Mesenchymal stem cell (in vitro differentiated cells and primary cell): Measurements from ENCODE around the gene PRX.

Experiments
- DNase-seq: peaks from one replicate; pipeline ENCODE4 v3.0.0-alpha.2; 2013
- H2AFZ ChIP-seq: one replicate; pipeline ENCODE4 v1.6.1; 2013; ENCODE audit warnings: low read depth, mild to moderate bottlenecking, control low read depth, inconsistent platforms, low read length, moderate library complexity
- H2AK5ac ChIP-seq: 2 replicates; pipeline ENCODE4 v1.6.1; 2013; ENCODE audit warnings: low read length, moderate library complexity, mild to moderate bottlenecking, inconsistent platforms; ENCODE audit not compliant: severe bottlenecking
- H2BK120ac ChIP-seq: one replicate; pipeline ENCODE4 v1.6.1; 2013; ENCODE audit warnings: low read depth, mild to moderate bottlenecking, inconsistent platforms, low read length, moderate library complexity
- H2BK12ac ChIP-seq, 2 experiments: one replicate each; pipeline ENCODE4 v1.6.1; 2013; ENCODE audit warnings: inconsistent platforms in 2 of 2, low read length in 2 of 2, mild to moderate bottlenecking in 2 of 2, moderate library complexity in 2 of 2, control low read depth in 1 of 2
- H2BK15ac ChIP-seq: one replicate; pipeline ENCODE4 v1.6.1; 2013; ENCODE audit warnings: mild to moderate bottlenecking, low read depth, inconsistent platforms; ENCODE audit not compliant: poor library complexity, severe bottlenecking
- H2BK5ac ChIP-seq: 2 replicates; pipeline ENCODE4 v1.6.1; 2013; ENCODE audit warnings: low read depth, mild to moderate bottlenecking, low read length, control low read depth, inconsistent platforms; ENCODE audit not compliant: poor library complexity, severe bottlenecking
- H3K14ac ChIP-seq, 2 experiments: one replicate each; pipeline ENCODE4 v1.6.1; 2013; ENCODE audit warnings: inconsistent platforms in 2 of 2, low read length in 2 of 2, control low read depth in 1 of 2, mild to moderate bottlenecking in 1 of 2, moderate library complexity in 1 of 2
- H3K18ac ChIP-seq, 2 experiments: one replicate each; pipeline ENCODE4 v1.6.1; 2013; ENCODE audit warnings: inconsistent platforms in 2 of 2, low read length in 2 of 2, control low read depth in 1 of 2, low read depth in 1 of 2, mild to moderate bottlenecking in 1 of 2
- H3K23ac ChIP-seq, 2 experiments: one replicate each; pipeline ENCODE4 v1.6.1; 2013; ENCODE audit warnings: inconsistent platforms in 2 of 2, low read length in 2 of 2, mild to moderate bottlenecking in 2 of 2, moderate library complexity in 2 of 2, control low read depth in 1 of 2
- H3K27ac ChIP-seq: 2 replicates; pipeline ENCODE4 v1.5.1; 2013; ENCODE audit warnings: mild to moderate bottlenecking, moderate library complexity, low read length, control low read depth, inconsistent platforms; ENCODE audit not compliant: poor library complexity, severe bottlenecking
- H3K27me3 ChIP-seq, 2 experiments: 2 replicates each; pipeline versions ENCODE4 v1.6.1 to v1.7.0; 2013; ENCODE audit warnings: low read length in 2 of 2, mild to moderate bottlenecking in 2 of 2, moderate library complexity in 2 of 2, control low read depth in 1 of 2, inconsistent platforms in 1 of 2; ENCODE audit not compliant: control insufficient read depth in 1 of 2, insufficient read depth in 1 of 2
- H3K36me3 ChIP-seq, 2 experiments: 2 replicates each; pipeline versions ENCODE4 v1.6.1 to v1.7.0; 2013; ENCODE audit warnings: low read length in 2 of 2, control low read depth in 1 of 2, inconsistent platforms in 1 of 2, low read depth in 1 of 2, mild to moderate bottlenecking in 1 of 2; ENCODE audit not compliant: insufficient read depth in 2 of 2, control insufficient read depth in 1 of 2
- H3K4ac ChIP-seq, 2 experiments: one replicate each; pipeline ENCODE4 v1.6.1; 2013; ENCODE audit warnings: inconsistent platforms in 2 of 2, low read length in 2 of 2, mild to moderate bottlenecking in 2 of 2, moderate library complexity in 2 of 2, control low read depth in 1 of 2, low read depth in 1 of 2
- H3K4me1 ChIP-seq: 2 replicates; pipeline ENCODE4 v1.6.1; 2013; ENCODE audit warnings: low read depth, low read length, control low read depth; ENCODE audit not compliant: control insufficient read depth, insufficient read depth
- H3K4me2 ChIP-seq: 2 replicates; pipeline ENCODE4 v1.6.1; 2013; ENCODE audit warnings: low read length, mild to moderate bottlenecking, inconsistent platforms; ENCODE audit not compliant: poor library complexity, severe bottlenecking
- H3K4me3 ChIP-seq, 2 experiments: 2 replicates each; pipeline versions ENCODE4 v1.5.1 to v1.7.0; 2013; ENCODE audit warnings: low read length in 2 of 2, mild to moderate bottlenecking in 2 of 2, control low read depth in 1 of 2, low read depth in 1 of 2; ENCODE audit not compliant: insufficient read depth in 1 of 2
- H3K79me1 ChIP-seq: replicated peaks from 2 replicates; pipeline ENCODE4 v1.6.1; 2013; ENCODE audit warnings: mild to moderate bottlenecking, control low read depth, low read length, inconsistent platforms; ENCODE audit not compliant: poor library complexity, severe bottlenecking
- H3K9ac ChIP-seq: 2 replicates; pipeline ENCODE4 v1.7.0; 2013; ENCODE audit warnings: mild to moderate bottlenecking, low read length, moderate library complexity
- H3K9me3 ChIP-seq: 2 replicates; pipeline ENCODE4 v1.7.0; 2013; ENCODE audit warnings: mild to moderate bottlenecking, low read length; ENCODE audit not compliant: control insufficient read depth
- H4K8ac ChIP-seq: one replicate; pipeline ENCODE4 v1.6.1; 2013; ENCODE audit warnings: inconsistent platforms, mild to moderate bottlenecking, low read length, moderate library complexity
- H4K91ac ChIP-seq: one replicate; pipeline ENCODE4 v1.6.1; 2013; ENCODE audit warnings: mild to moderate bottlenecking, low read length, inconsistent platforms
- WGBS: methylation state at CpG from one replicate; pipeline ENCODE4 v1.1.7; 2013; ENCODE audit warnings: mixed read lengths; 5-methylcytosine and 5-hydroxymethylcytosine counted together

PRX gene

DNA sequence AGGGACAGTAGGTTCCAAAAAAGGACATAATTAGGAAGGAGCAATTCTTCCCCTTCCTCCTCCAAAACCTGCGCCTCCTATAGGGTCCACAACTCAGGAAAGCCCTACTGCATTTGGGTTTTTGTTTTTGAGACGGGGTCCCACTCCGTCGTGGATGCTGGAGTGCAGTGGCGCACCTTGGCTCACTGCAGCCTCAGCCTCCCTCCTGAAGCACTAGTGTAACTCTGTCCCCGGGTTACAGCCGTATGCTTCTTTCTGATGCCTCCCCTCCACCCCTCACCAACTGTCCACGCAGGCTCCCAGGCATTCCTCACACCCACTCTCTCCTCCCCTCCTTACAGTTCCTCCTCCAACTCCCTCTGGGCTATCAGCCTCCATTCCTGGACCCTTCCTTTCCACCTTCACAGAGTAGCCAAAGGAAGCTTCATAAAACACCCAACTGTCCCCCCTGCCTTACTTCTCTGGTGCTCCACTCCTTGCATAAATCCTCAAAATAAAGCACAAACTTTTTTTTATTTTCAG is 33.1 kb upstream of the PRX start:
- H4K8ac ChIP-seq = no peak overlapping the region
- peak overlapping the region in 1 of 2 experiments; percentile 84 for H2BK12ac ChIP-seq
- no peak overlapping the region for H2BK120ac ChIP-seq
- no peak overlapping the region for H2AFZ ChIP-seq
- peaks cover 22 to 33% of the 10 kb centered on the region in 2 experiments for H3K36me3 ChIP-seq
- H3K23ac ChIP-seq = no peak overlapping the region
- no peaks in the 10 kb centered on the region for H3K9me3 ChIP-seq
- H3K79me1 ChIP-seq = no peaks in the 10 kb centered on the region
- peaks cover 16% of the 10 kb centered on the region for H3K4me1 ChIP-seq
- no peak overlapping the region for H3K4me3 ChIP-seq
- WGBS = 82% methylated on average over 8 of the region's 8 CpGs
- H3K14ac ChIP-seq = no peak overlapping the region
- peak overlapping the region; percentile 15 for H3K9ac ChIP-seq
- no peak overlapping the region for H3K27ac ChIP-seq
- no peak overlapping the region for H3K4ac ChIP-seq
- H4K91ac ChIP-seq = peak overlapping the region; percentile 57
- H3K27me3 ChIP-seq = no peaks in the 10 kb centered on the region
- H2BK15ac ChIP-seq = no peak overlapping the region
- no peak overlapping the region for H2BK5ac ChIP-seq
- DNase-seq = no peak
- H2AK5ac ChIP-seq = peak overlapping the region; percentile 26
- peak overlapping the region in 1 of 2 experiments; percentile 34 for H3K18ac ChIP-seq
- no peak overlapping the region for H3K4me2 ChIP-seq

DNA sequence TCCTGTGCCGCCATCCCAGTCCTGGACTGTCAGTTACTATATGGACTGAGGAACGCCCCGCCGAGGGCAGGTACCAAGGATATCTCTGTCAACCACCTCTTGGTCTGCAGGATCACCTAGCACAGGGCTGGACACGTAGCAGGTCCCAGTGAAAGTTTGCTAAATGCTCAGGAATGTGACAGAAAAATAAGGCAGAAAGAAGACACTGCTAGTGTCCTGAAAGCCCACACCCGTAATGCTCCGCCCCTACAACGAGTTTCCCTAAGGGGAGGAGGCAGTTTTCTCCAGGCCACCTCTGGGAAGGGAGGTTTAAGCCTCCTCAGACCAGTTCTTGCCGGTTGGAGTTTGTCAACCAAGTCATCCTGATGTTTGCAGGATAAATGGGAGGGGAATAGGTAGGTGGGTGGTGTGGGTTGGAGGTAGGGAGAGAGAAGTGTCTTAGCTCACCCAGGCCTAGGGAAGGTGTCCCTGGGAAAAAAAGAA is 32.6 kb upstream of the PRX start:
- peak overlapping the region in 1 of 2 experiments; percentile 82 for H3K18ac ChIP-seq
- peaks cover 25 to 33% of the 10 kb centered on the region in 2 experiments for H3K36me3 ChIP-seq
- no peak overlapping the region for H2BK5ac ChIP-seq
- no peak overlapping the region for H3K4me3 ChIP-seq
- peaks cover 2% of the 10 kb centered on the region for H3K79me1 ChIP-seq
- 60% methylated on average over 9 of the region's 9 CpGs for WGBS
- no peak overlapping the region for H2BK120ac ChIP-seq
- H2BK12ac ChIP-seq = peak overlapping the region in 1 of 2 experiments; percentile 60
- no peak overlapping the region for H3K27ac ChIP-seq
- no peak overlapping the region for H3K14ac ChIP-seq
- H4K8ac ChIP-seq = no peak overlapping the region
- peak overlapping the region; percentile 15 for H3K9ac ChIP-seq
- no peaks in the 10 kb centered on the region for H3K27me3 ChIP-seq
- H2AFZ ChIP-seq = no peak overlapping the region
- H4K91ac ChIP-seq = no peak overlapping the region
- DNase-seq = peak; percentile 52
- H2BK15ac ChIP-seq = no peak overlapping the region
- peaks cover 17% of the 10 kb centered on the region for H3K4me1 ChIP-seq
- H3K23ac ChIP-seq = peak overlapping the region in 1 of 2 experiments; percentile 72
- peak overlapping the region in 1 of 2 experiments; percentile 37 for H3K4ac ChIP-seq
- no peaks in the 10 kb centered on the region for H3K9me3 ChIP-seq
- peak overlapping the region; percentile 88 for H2AK5ac ChIP-seq
- no peak overlapping the region for H3K4me2 ChIP-seq

DNA sequence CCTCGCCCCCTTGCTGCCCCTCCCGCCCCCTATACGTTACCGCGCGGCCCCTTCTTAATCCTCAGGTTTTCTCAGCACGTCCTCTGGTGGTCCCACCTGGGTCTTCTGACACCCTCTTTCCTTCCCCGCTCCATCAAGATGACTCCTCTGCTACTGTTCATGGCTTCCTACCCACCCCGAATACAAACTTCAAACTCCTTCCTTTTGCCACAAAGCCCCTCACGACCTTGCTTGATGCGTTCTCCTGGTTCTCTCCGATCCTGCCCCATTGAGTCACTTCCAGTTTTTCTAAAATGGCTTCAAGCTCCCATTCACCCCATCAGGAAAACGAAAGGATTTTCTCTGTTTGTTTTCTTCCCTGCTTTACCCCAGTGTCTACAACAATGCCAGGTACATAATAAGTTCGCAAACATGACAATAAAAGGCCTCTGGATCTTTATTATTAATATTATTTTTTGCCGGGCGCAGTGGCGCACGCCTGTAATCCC is 31.7 kb upstream of the PRX start:
- peak overlapping the region; percentile 42 for H4K8ac ChIP-seq
- H3K18ac ChIP-seq = peak overlapping the region; percentile 61 to 77
- H3K79me1 ChIP-seq = peaks cover 2% of the 10 kb centered on the region
- H3K4ac ChIP-seq = peak overlapping the region in 1 of 2 experiments; percentile 67
- peaks cover 34 to 40% of the 10 kb centered on the region in 2 experiments for H3K36me3 ChIP-seq
- H2BK12ac ChIP-seq = no peak overlapping the region
- DNase-seq = no peak
- peak overlapping the region; percentile 94 to 97 for H3K4me3 ChIP-seq
- peak overlapping the region; percentile 94 for H3K4me2 ChIP-seq
- H3K9me3 ChIP-seq = no peaks in the 10 kb centered on the region
- no peak overlapping the region for H2BK15ac ChIP-seq
- peak overlapping the region; percentile 97 for H3K9ac ChIP-seq
- H3K27me3 ChIP-seq = no peaks in the 10 kb centered on the region
- peak overlapping the region; percentile 33 for H3K27ac ChIP-seq
- H3K4me1 ChIP-seq = peaks cover 20% of the 10 kb centered on the region
- H2AFZ ChIP-seq = peak overlapping the region; percentile 64
- H2AK5ac ChIP-seq = no peak overlapping the region
- no peak overlapping the region for H4K91ac ChIP-seq
- peak overlapping the region; percentile 81 for H2BK5ac ChIP-seq
- 31% methylated on average over 18 of the region's 18 CpGs for WGBS
- H3K14ac ChIP-seq = no peak overlapping the region
- H2BK120ac ChIP-seq = no peak overlapping the region
- no peak overlapping the region for H3K23ac ChIP-seq

DNA sequence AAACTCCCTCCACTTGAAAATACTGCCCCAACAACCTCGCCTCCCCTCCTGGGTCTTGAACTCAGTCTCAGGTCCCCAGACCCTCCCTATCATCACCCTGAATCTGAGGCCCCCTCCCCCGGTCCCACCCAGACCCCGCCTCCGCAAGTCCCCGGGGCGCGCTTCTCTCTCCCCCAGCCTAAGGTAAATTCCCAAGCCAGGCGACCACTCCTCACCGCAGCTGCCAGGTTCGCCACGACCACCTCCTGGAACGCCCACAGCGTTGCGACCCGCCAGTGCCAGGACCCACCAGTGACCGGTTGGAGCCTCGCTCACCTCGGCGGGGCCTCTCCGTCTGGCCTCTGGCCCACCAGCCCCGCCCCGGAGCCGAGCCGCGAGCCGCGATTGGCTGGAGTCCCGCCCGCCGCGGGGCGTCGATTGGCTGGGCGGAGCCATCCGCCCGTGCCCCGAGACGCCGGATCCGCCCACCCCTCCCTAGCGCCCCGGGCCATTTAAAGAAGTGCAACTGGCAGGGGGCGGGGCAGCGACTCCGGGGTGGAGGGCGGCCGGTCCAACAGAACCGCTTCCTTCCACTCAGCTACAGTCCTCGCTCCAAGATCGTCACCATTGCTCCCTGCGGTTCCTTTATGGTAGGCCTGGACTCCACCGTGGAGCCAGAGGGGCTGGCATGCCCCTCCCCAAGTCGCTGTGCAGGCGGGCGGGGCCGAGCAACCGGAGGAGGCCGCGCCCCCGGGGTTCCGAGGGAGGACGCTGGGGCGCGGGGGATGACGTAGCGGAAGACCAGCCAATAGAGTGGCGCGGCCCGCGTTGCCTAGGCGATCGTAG is 31.0 kb upstream of the PRX start, which contains the start of gene SERTAD3:
Gene SERTAD3, minus strand, starts transcription at position 336 of the 825 bp plus-strand sequence. CDS start 2,255 bp downstream, outside the sequence.
- H3K4me3 ChIP-seq = peak within 1 kb of the TSS; percentile 94 to 97
- H3K9me3 ChIP-seq = no peaks in the 10 kb centered on the region
- peak within 1 kb of the TSS; percentile 97 for H3K4ac ChIP-seq
- H2BK5ac ChIP-seq = peak within 1 kb of the TSS; percentile 95
- peaks cover 20% of the 10 kb centered on the region for H3K4me1 ChIP-seq
- peak within 1 kb of the TSS; percentile 97 for H3K9ac ChIP-seq
- H3K23ac ChIP-seq = peak within 1 kb of the TSS in 1 of 2 experiments; percentile 77
- peak within 1 kb of the TSS; percentile 94 for H3K4me2 ChIP-seq
- peak within 1 kb of the TSS in 1 of 2 experiments; percentile 68 for H2BK12ac ChIP-seq
- peak within 1 kb of the TSS; percentile 64 for H2AFZ ChIP-seq
- H2BK15ac ChIP-seq = peak within 1 kb of the TSS; percentile 91
- H3K18ac ChIP-seq = peak within 1 kb of the TSS; percentile 97 to 99
- no peaks in the 10 kb centered on the region for H3K27me3 ChIP-seq
- peak within 1 kb of the TSS; percentile 95 for H2BK120ac ChIP-seq
- peak within 1 kb of the TSS; percentile 69 for H4K8ac ChIP-seq
- peaks cover 5% of the 10 kb centered on the region for H3K79me1 ChIP-seq
- H3K36me3 ChIP-seq = peaks cover 38 to 42% of the 10 kb centered on the region in 2 experiments
- peak within 1 kb of the TSS; percentile 99 for H3K27ac ChIP-seq
- under 1% methylated on average over 69 of the region's 72 CpGs for WGBS
- peak; percentile 96 for DNase-seq
- H3K14ac ChIP-seq = peak within 1 kb of the TSS; percentile 79 to 89
- peak within 1 kb of the TSS; percentile 99 for H2AK5ac ChIP-seq
- H4K91ac ChIP-seq = peak within 1 kb of the TSS; percentile 90
